DND-41 (cell line): ENCODE results near the gene ZFPL1.

Source experiments
- ATAC-seq: fragments of 200-7000 bp; cut with Tn5 transposase; 3 replicates; pipeline ENCODE4 v1.9.1; 2021; ENCODE audit warnings: low read depth; ENCODE audit not compliant: insufficient read depth
- DNase-seq: peaks from one replicate; pipeline ENCODE4 v3.0.0-alpha.2; 2020
- H2AFZ ChIP-seq: 2 replicates; pipeline ENCODE4 v1.6.0; 2012; ENCODE audit warnings: low read depth, low read length
- H3K27ac ChIP-seq: 2 replicates; pipeline ENCODE4 v1.5.1; 2012; ENCODE audit warnings: low read length, inconsistent platforms
- H3K27me3 ChIP-seq: fragments of 200-600 bp; sonication (generic); 2 replicates; pipeline ENCODE4 v1.6.0; 2012; ENCODE audit warnings: low read length, mild to moderate bottlenecking, inconsistent platforms; ENCODE audit not compliant: insufficient read depth, poor library complexity
- H3K36me3 ChIP-seq: 2 replicates; pipeline ENCODE4 v1.5.1; 2012; ENCODE audit warnings: low read length, inconsistent platforms; ENCODE audit not compliant: insufficient read depth
- H3K4me1 ChIP-seq: 2 replicates; pipeline ENCODE4 v1.5.1; 2012; ENCODE audit warnings: mild to moderate bottlenecking, low read length; ENCODE audit not compliant: insufficient read depth
- H3K4me2 ChIP-seq: 2 replicates; pipeline ENCODE4 v1.6.0; 2012; ENCODE audit warnings: mild to moderate bottlenecking, moderate library complexity, low read length, inconsistent platforms; ENCODE audit not compliant: insufficient read depth
- H3K4me3 ChIP-seq, 2 experiments: fragments of 200-600 bp in 1 of 2; shearing (Covaris generic) in 1 of 2; 2 replicates each; pipeline ENCODE4 v1.5.1; 2012 to 2016; ENCODE audit warnings: inconsistent platforms in 2 of 2, low read length in 2 of 2, mild to moderate bottlenecking in 2 of 2, low read depth in 1 of 2, moderate library complexity in 1 of 2
- H3K79me2 ChIP-seq: 2 replicates; pipeline ENCODE4 v1.6.0; 2012; ENCODE audit warnings: low read length, inconsistent platforms; ENCODE audit not compliant: insufficient read depth
- H3K9ac ChIP-seq: 2 replicates; pipeline ENCODE4 v1.6.0; 2012; ENCODE audit warnings: low read depth, mild to moderate bottlenecking, inconsistent platforms, low read length, moderate library complexity
- H3K9me3 ChIP-seq: 2 replicates; pipeline ENCODE4 v1.5.1; 2012; ENCODE audit warnings: low read length, moderate library complexity, mild to moderate bottlenecking, inconsistent platforms; ENCODE audit not compliant: insufficient read depth, severe bottlenecking
- H4K20me1 ChIP-seq: 2 replicates; pipeline ENCODE4 v1.6.0; 2012; ENCODE audit warnings: low read length; ENCODE audit not compliant: insufficient read depth
- EZH2 ChIP-seq: IDR thresholded peaks from 3 replicates; pipeline ENCODE4 v1.6.1; 2012; ENCODE audit warnings: borderline replicate concordance, low read depth, mild to moderate bottlenecking, moderate library complexity, low read length, inconsistent platforms; ENCODE audit not compliant: severe bottlenecking
- TF ChIP-seq, protein P1 (sequence below): IDR thresholded peaks from 2 replicates; pipeline ENCODE4 v1.5.1; 2012; ENCODE audit warnings: borderline replicate concordance, low read length, moderate library complexity, mild to moderate bottlenecking; ENCODE audit not compliant: poor library complexity, severe bottlenecking; ENCODE audit errors: extremely low read depth

The ZFPL1 gene

DNA sequence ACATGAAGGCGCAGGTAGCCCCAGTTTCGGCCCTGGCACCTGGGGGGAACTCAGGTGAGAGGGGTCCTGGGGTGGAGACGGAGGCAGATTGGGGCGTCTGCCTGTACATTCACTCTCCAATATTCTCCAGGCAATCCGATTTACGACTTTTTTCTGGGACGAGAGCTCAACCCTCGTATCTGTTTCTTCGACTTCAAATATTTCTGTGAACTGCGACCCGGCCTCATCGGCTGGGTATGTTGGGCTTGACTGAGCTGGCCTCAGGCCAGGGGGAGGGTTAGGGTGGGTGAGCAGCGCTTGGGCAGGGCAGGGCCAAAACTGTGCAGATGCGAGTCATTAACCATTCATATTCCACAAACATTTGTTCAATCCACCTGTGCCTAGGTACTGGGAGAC lies 29.3 kb downstream of the ZFPL1 start:
- Histone ChIP-seq H3K79me2 (peaks cover 46% of the 10 kb centered on the region), H3K27me3 (no peaks in the 10 kb centered on the region), H3K27ac (peak overlapping the region; percentile 88), H3K9ac (peak overlapping the region; percentile 93), H3K36me3 (peaks cover 51% of the 10 kb centered on the region), H3K9me3 (no peaks in the 10 kb centered on the region), H3K4me2 (peak overlapping the region; percentile 99), H3K4me1 (peaks cover 70% of the 10 kb centered on the region), H3K4me3 (peak overlapping the region; percentile 36 to 80; a peak in 3 of 4 replicates), H2AFZ (peak overlapping the region; percentile 90), H4K20me1 (peaks cover 30% of the 10 kb centered on the region)
- TF ChIP-seq, protein P1, sequence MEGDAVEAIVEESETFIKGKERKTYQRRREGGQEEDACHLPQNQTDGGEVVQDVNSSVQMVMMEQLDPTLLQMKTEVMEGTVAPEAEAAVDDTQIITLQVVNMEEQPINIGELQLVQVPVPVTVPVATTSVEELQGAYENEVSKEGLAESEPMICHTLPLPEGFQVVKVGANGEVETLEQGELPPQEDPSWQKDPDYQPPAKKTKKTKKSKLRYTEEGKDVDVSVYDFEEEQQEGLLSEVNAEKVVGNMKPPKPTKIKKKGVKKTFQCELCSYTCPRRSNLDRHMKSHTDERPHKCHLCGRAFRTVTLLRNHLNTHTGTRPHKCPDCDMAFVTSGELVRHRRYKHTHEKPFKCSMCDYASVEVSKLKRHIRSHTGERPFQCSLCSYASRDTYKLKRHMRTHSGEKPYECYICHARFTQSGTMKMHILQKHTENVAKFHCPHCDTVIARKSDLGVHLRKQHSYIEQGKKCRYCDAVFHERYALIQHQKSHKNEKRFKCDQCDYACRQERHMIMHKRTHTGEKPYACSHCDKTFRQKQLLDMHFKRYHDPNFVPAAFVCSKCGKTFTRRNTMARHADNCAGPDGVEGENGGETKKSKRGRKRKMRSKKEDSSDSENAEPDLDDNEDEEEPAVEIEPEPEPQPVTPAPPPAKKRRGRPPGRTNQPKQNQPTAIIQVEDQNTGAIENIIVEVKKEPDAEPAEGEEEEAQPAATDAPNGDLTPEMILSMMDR = no peak
- TF ChIP-seq EZH2 = no peak
- ATAC-seq (no peak), DNase-seq (no peak)

DNA sequence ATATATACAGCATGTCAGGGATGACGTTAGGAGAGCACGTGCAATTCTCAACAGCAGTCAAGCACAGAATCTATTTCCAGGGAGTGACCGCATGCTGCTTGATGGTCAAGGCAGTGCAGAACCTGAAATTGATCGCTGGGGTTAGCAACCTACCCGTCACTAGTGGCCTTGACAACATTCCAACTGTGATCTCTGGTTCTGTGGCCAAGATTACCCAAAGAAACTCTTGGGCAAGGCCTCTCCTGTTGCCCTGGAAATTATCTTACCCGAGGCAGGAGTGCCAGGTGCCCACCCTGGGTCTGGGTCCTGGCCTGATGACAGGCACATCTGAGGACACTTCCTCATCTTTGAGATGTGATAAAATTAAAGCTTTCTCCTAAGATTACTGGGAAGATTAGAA lies 29.8 kb downstream of the ZFPL1 start:
- peak overlapping the region; percentile 93 for H3K9ac ChIP-seq
- H3K79me2 ChIP-seq = peaks cover 46% of the 10 kb centered on the region
- TF ChIP-seq, protein P1 = no peak
- no peak for TF ChIP-seq EZH2
- DNase-seq (no peak), ATAC-seq (no peak)
- peaks cover 30% of the 10 kb centered on the region for H4K20me1 ChIP-seq
- H3K27me3 ChIP-seq = no peaks in the 10 kb centered on the region
- no peak overlapping the region for H2AFZ ChIP-seq
- no peak overlapping the region for H3K27ac ChIP-seq
- H3K4me1 ChIP-seq = peaks cover 72% of the 10 kb centered on the region
- H3K36me3 ChIP-seq = peaks cover 52% of the 10 kb centered on the region
- H3K4me2 ChIP-seq = peak overlapping the region; percentile 99
- no peak overlapping the region; a peak in 1 of 4 replicates for H3K4me3 ChIP-seq
- no peaks in the 10 kb centered on the region for H3K9me3 ChIP-seq

DNA sequence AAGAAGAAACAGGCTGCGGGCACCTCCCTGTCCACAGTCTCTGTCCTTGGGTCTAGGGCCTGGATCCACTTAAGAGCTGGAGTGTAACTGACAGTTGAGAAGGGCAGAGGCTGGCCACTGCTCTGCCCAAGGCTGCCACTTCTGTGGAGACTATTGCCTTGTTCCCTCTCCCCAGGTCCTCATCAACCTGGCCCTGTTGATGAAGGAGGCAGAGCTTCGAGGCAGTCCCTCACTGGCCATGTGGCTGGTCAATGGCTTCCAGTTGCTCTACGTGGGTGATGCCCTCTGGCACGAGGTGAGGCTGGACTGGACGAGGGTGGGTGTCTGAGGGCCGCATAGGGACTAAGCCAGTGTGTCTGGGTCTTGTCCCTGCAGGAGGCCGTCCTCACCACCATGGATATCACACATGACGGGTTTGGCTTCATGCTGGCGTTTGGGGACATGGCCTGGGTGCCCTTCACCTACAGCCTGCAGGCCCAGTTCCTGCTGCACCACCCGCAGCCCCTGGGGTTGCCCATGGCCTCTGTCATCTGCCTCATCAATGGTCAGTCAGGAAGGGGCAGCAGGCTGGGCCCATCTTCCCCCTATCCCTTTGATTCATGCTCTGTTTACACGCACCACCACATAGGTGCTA lies 30.6 kb downstream of the ZFPL1 start:
- Histone ChIP-seq H3K36me3 (peaks cover 51% of the 10 kb centered on the region), H2AFZ (no peak overlapping the region), H3K4me1 (peaks cover 74% of the 10 kb centered on the region), H3K9ac (no peak overlapping the region), H3K9me3 (no peaks in the 10 kb centered on the region), H3K4me3 (no peak overlapping the region), H3K4me2 (0 out of 2 replicates have a peak overlapping the region, but pooled peaks have one; percentile 98), H4K20me1 (peaks cover 23% of the 10 kb centered on the region), H3K27me3 (no peaks in the 10 kb centered on the region), H3K79me2 (peaks cover 46% of the 10 kb centered on the region), H3K27ac (no peak overlapping the region)
- TF ChIP-seq, protein P1 = no peak
- ATAC-seq (no peak), DNase-seq (no peak)
